Vagina (tissue), 2 donors: Measurements from ENCODE around the gene KIF23.

ENCODE experiments used
- POLR2A ChIP-seq, 2 donors: fragments of 450-650 bp; IDR thresholded peaks; one replicate each; pipeline ENCODE4 v1.6.1; 2017; ENCODE audit warnings: antibody characterized with exemption in 2 of 2, mild to moderate bottlenecking in 2 of 2, moderate library complexity in 2 of 2
- POLR2AphosphoS5 ChIP-seq, 2 donors: sonication (generic); formaldehyde crosslinking; IDR thresholded peaks; one replicate each; pipeline ENCODE4 v1.9.0; 2017; ENCODE audit warnings: antibody characterized with exemption in 2 of 2, mild to moderate bottlenecking in 2 of 2, low read depth in 1 of 2; ENCODE audit not compliant: insufficient read depth in 1 of 2
- TF ChIP-seq, protein P1 (sequence below), 3 experiments: fragments of 450-650 bp in 2 of 3; fragments of 200-600 bp in 1 of 3; sonication (generic) in 1 of 3; IDR thresholded peaks; one replicate each; pipeline ENCODE4 v1.5.1; 2017 to 2019; ENCODE audit warnings: antibody characterized with exemption in 3 of 3, mild to moderate bottlenecking in 2 of 3, moderate library complexity in 2 of 3

DNA sequence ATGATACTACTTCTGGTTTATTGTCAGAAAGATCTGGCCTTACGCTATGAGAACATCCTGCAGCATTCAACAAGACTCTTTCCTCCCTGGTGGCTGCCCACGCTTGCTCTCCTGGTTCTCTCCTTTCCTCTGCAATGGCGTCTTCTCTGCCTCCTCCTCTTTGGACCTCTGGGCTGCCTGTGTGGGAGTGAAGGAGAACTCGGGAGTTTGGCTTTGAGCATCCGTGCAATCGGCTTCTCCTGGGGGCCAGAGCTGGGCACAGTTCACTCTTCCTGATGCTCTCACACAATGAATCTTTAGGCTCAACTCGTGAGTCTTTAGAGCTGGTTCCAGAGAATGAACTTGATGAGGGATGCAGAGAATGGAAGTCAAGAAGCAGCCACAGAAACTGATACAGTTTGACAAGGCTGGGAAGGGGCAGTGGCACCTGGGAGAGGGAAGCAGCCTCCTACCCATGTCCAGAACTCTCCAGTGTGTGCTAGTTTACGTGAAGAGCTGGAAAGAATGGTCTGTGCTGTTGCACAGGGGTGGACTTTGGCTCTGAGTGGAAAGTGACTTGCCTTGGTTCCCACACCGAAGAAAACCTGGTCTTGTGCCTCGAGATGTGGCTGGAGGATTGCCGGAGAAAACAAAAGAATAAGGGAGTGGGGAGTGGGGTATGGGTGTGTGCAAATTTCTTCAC, 76.3 kb downstream of the KIF23 start:
- TF ChIP-seq, protein P1, sequence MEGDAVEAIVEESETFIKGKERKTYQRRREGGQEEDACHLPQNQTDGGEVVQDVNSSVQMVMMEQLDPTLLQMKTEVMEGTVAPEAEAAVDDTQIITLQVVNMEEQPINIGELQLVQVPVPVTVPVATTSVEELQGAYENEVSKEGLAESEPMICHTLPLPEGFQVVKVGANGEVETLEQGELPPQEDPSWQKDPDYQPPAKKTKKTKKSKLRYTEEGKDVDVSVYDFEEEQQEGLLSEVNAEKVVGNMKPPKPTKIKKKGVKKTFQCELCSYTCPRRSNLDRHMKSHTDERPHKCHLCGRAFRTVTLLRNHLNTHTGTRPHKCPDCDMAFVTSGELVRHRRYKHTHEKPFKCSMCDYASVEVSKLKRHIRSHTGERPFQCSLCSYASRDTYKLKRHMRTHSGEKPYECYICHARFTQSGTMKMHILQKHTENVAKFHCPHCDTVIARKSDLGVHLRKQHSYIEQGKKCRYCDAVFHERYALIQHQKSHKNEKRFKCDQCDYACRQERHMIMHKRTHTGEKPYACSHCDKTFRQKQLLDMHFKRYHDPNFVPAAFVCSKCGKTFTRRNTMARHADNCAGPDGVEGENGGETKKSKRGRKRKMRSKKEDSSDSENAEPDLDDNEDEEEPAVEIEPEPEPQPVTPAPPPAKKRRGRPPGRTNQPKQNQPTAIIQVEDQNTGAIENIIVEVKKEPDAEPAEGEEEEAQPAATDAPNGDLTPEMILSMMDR (IDR thresholded peaks at IDR 0.05): no peak
- TF ChIP-seq POLR2A (IDR thresholded peaks at IDR 0.05) (no peak), POLR2AphosphoS5 (IDR thresholded peaks at IDR 0.05; ENCODE audit: insufficient read depth in 1 of 2, low read depth in 1 of 2) (no peak)
